GM06990 (cell line): ENCODE data around the gene OR56A1.
A peak's percentile ranks its signal among the peaks of the same experiment; 100 is the strongest.

Source experiments
- DNase-seq: peaks from one replicate; pipeline ENCODE4 v3.0.0-alpha.2; 2011; ENCODE audit not compliant: insufficient read length; ENCODE audit errors: extremely low read depth
- H3K27me3 ChIP-seq: replicated peaks from 2 replicates; pipeline ENCODE4 v1.6.0; 2011; ENCODE audit warnings: low read length; ENCODE audit not compliant: control insufficient read depth, insufficient read depth
- H3K36me3 ChIP-seq: 2 replicates; pipeline ENCODE4 v1.5.1; 2011; ENCODE audit warnings: low read length; ENCODE audit not compliant: control insufficient read depth, insufficient read depth
- H3K4me3 ChIP-seq: replicated peaks from 2 replicates; pipeline ENCODE4 v1.5.1; 2011; ENCODE audit warnings: low read depth, mild to moderate bottlenecking, control low read depth, low read length
- TF ChIP-seq, protein P1 (sequence below): IDR thresholded peaks from 2 replicates; pipeline ENCODE4 v1.5.1; 2011; ENCODE audit warnings: low read length, control low read depth, mild to moderate bottlenecking, inconsistent platforms; ENCODE audit not compliant: insufficient read depth, poor library complexity, severe bottlenecking

The OR56A1 gene

DNA sequence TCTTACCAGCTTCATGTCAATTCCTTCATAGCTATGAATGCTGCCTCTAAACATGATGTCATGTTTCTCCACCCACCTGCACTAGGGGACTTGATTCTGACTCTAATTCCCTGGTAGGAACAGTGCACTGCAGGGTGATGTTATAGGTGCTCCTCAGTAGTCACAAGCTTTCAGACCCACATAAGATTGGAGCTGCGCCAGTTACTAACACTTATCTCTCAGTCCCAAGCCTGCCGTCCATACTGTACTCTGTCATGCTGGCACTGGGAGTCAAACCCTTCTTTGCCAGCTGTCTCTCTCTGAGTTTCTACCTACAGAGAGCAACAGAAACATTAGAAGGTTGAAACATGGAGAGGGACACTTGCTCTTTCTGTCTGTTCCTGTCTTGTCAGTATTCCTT, 5.5 kb downstream of the OR56A1 start:
- Histone ChIP-seq H3K27me3 (no peaks in the 10 kb centered on the region), H3K36me3 (no peaks in the 10 kb centered on the region), H3K4me3 (no peak overlapping the region)
- no peak for DNase-seq
- TF ChIP-seq, protein P1, sequence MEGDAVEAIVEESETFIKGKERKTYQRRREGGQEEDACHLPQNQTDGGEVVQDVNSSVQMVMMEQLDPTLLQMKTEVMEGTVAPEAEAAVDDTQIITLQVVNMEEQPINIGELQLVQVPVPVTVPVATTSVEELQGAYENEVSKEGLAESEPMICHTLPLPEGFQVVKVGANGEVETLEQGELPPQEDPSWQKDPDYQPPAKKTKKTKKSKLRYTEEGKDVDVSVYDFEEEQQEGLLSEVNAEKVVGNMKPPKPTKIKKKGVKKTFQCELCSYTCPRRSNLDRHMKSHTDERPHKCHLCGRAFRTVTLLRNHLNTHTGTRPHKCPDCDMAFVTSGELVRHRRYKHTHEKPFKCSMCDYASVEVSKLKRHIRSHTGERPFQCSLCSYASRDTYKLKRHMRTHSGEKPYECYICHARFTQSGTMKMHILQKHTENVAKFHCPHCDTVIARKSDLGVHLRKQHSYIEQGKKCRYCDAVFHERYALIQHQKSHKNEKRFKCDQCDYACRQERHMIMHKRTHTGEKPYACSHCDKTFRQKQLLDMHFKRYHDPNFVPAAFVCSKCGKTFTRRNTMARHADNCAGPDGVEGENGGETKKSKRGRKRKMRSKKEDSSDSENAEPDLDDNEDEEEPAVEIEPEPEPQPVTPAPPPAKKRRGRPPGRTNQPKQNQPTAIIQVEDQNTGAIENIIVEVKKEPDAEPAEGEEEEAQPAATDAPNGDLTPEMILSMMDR: no peak

DNA sequence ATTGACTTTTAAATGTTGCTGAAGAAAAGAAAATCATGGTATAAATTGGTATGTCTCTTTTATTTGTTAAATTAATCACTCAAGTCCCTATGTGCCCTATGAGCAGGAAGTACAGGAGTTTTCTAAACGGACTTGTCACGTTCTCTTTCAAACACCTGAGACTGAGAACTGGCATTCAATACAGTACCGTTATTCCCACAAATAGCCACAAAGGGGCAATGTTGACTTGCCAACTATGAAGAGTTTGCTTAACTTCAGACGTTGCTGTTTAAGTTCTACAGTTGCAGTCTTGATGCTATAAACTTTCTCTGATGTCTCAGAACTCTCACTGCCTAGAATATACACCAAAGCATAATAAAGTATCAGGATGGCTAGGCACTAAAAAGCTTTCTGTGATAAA, 7.6 kb downstream of the OR56A1 start:
- no peaks in the 10 kb centered on the region for H3K36me3 ChIP-seq
- no peaks in the 10 kb centered on the region for H3K27me3 ChIP-seq
- TF ChIP-seq, protein P1: peak; percentile 46
- no peak overlapping the region for H3K4me3 ChIP-seq
- no peak for DNase-seq

DNA sequence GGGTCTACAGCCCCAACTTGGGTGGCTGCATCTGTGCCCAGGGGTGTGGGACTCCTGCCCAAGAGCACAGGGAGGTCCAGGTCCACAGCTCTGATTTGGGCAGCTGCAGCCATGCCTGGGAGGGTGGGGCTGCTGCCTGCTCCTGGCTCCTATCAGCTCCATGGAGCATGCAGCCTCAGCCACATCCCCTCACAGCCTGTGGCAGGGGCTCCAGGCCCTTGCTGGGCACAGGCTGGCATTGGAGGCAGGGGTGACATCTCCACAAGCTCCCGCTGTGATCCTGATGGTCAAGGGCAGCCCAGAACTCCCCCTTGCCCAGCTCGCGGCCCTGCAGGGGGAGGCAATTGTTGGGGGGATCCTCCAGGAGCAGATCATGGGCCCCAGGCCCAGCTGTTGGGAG, 17.5 kb downstream of the OR56A1 start:
- Histone ChIP-seq H3K4me3 (no peak overlapping the region), H3K27me3 (no peaks in the 10 kb centered on the region; the same call in none of the 2 replicates), H3K36me3 (no peaks in the 10 kb centered on the region)
- no peak for DNase-seq
- TF ChIP-seq, protein P1: no peak

DNA sequence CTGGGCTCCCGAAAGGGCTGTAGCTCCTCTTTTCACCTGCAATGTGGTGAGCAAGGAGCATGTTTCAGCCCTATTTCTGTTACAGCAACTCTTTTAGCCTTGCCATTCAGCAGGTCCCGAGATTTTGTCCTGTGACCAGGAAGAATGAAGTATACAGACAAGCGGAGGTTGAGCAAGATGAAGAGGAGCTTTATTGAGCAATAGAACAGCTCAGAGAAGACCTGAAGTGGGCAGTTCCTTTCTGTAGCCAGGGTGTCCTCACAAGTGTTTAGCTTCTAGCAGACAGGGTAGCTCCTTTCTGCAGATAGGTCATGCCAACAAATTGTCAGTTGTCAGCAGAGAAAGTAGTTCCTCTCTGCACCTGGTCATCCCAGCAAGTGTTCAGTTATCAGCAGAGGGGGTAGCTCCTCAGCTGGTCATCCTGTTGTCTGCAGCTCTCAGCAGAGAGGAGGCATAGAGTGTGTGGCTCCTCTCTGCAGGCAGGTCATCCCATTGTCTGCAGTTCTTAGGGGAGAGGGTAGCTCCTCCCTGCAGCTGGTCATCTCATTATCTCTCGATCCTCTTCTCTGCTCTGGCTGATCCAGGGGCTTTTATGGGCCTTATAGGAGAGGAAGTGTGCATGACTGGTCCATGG, 18.4 kb downstream of the OR56A1 start:
- Histone ChIP-seq H3K36me3 (no peaks in the 10 kb centered on the region), H3K4me3 (no peak overlapping the region), H3K27me3 (no peaks in the 10 kb centered on the region; the same call in none of the 2 replicates)
- TF ChIP-seq, protein P1: no peak
- DNase-seq: no peak

DNA sequence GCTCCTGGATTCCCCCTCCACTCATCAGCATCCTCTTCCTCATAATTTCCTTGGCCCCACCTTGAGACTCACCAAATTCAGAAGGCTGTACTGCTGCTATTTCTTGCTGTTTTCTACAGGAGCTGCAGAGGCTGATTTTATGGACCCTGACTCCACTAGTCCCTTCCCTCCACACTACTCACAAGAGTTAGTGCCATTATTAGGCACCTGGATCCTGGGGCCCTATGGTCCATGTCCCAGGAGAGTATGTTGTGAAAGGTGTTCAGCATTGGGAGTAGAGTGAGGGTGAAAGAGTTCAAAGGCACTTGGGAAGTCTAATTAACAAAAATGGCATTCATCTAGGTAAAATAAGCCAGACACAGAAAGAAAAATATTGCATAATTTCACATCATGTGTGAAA, 23.7 kb downstream of the OR56A1 start, which contains the start of gene OR56A4:
Gene OR56A4 (minus strand): TSS at position 101 of the 400 bp plus-strand sequence. CDS start 3,954 bp downstream, outside the sequence.
- Histone ChIP-seq H3K4me3 (no peak within 1 kb of the TSS), H3K27me3 (no peaks in the 10 kb centered on the region; the same call in none of the 2 replicates), H3K36me3 (no peaks in the 10 kb centered on the region)
- TF ChIP-seq, protein P1: no peak
- no peak for DNase-seq

DNA sequence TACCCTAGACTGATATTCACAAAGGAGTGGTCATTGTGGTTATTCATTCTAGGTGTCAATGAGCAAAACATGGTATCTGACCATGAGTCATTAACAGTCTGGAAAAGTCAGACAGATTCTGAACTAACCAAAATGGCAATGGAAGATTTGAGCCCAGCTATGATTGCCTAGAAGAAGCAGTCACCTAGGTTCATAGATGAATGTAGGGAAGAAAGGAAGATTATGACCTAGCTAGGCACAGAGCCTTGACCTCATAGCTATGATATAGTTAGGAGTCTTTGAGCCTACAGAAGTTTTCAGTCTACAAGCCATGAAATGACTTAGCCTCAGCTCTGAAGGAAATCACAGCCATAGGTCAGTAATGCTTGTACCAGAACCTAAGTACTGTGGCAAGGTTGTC, 24.2 kb downstream of the OR56A1 start:
- TF ChIP-seq, protein P1: no peak
- Histone ChIP-seq H3K4me3 (no peak overlapping the region), H3K27me3 (no peaks in the 10 kb centered on the region), H3K36me3 (no peaks in the 10 kb centered on the region)
- DNase-seq: no peak
